ENCODE data around the gene TMEM271.

The TMEM271 gene, protein sequence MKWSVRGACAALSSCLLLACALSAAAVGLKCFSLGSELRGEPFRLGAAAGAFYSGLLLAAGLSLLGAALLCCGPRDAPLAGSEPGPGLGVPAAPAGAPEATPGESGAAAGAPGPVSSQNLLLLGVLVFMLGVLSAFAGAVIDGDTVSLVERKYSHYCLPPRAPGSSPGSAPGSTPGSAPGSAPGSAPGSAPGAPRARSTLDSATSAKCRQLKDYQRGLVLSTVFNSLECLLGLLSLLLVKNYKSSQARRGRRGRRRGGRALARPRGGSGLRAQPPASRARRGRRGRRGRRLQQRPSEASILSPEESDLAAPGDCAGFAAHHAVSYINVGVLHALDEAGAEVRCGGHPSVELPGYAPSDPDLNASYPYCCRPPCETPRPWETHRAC

DNA sequence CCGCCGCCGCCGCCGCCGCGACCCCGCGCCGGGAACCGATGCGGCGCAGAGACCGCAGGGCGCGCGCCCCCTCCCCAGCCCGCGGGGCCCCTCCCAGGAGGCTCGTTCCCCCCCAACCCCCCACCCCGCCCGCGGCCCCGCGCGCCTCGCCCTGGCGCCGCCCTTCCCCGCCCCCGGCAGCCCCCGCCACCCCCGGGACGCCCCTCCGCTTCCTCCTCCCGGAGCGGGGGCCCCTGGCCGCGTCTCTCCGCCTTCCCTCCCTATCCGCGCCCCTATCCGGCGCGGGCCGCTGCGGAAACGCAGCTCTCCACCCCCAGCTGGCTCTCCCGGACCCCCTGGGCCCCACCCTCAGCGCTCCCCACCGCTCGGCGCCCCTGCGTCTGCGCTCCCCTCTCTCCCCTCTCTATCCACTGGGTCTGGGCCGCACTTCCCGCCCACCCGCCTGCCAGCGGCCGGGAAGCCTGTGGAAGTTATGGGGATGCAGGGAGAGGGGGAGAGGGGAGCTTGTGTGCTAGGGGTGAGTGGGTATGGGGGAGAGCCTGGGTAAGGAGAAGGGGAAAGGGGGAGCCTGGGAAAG lies at the start of gene TMEM271:
Gene TMEM271 (minus strand): TSS at position 51 of the 577 bp plus-strand sequence. CDS start 233 bp downstream, outside the sequence.
- DNase-seq (ENCODE audit: low spot score): no peak

DNA sequence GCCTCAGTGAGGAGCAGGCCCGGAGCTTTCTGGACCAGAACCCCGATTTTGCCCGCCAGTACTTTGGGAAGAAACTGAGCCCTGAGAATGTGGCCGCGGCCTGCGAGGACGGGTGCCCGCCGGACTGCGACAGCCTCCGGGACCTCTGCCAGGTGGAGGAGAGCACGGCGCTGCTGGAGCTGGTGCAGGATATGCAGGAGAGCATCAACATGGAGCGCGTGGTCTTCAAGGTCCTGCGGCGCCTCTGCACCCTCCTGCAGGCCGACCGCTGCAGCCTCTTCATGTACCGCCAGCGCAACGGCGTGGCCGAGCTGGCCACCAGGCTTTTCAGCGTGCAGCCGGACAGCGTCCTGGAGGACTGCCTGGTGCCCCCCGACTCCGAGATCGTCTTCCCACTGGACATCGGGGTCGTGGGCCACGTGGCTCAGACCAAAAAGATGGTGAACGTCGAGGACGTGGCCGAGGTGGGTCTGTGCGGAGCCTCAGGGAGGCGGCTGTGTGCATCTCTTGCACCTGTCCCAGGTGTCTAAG lies 49.6 kb upstream of the TMEM271 start:
- DNase-seq (ENCODE audit: low spot score): no peak

DNA sequence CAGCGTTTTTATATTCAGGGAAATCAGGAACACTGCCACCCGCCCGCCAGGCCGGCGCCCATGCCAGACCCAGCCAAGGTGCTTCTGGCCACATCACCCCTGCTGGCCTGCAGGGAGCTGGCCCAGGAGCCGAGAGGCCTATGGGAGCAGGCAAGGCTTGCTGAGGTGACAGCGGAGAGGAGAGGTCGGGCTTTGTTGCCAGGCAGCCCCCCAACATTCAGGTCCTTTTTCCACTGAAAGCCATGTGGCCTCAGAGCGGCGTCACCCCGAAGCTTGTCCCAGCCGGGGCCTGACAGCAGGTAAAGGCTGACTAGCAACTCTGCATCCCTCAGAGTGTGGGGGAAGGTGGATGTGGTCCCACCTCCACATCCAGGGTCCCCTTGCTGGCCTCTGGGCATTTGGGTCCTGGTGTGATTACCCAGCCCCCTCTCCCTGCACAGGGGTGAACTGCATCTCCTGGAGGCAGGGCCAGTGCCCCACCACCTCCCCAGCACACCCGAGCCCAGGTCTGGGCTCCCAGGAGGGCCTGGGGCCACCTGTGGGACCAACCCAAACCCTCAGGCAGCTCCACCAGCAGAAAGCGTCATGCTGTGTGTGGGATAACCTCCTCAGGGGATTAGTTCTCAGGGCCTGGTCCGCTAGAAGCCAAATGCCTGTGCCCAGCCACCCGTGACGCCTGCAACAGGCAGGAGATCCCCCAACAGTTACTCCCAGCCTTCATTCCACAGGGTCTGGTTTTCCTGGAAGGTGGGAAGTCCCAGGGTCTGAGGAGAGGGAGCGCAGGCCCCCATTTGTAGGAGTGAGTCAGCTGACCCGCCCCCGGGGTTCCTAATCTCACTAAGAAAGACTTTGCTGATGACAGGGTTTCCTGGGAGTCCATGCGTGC lies 48.9 kb upstream of the TMEM271 start, which contains the start of gene PDE6B:
Gene PDE6B (plus strand): TSS at position 869 of the 886 bp plus-strand sequence. CDS start 54 bp downstream, outside the sequence.
- DNase-seq (ENCODE audit: low spot score): no peak

DNA sequence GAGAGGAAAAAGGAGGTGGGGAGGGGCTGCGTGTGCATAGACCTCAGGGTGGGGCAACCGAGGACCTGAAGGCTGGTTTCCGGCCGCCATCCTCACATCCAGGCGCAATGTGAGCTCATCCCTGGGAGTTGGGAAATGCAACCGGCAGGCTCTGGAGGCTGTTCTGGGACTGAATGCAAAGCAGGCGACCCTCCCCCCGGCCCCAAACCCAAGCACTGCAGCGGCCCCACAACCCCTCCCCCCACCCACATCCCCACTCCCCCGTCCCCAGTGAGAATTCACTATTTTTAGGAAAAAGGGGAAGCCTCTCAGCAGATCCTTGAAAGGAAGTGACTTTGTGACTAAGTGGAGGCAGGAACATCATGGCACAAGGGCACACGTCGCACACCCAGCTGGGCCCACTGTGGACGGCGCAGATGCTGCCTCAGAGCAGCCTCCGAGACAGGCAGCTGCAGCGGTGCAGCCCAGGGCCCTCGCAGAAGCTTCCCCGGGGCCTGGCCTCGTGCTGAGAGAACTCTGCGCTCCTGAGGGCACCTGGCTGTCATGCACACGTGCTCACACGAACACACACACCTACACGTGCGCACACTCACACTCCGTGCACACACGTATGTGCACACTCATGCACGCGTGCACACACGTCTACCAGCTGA lies 47.9 kb upstream of the TMEM271 start:
- no peak for DNase-seq (ENCODE audit: low spot score)

DNA sequence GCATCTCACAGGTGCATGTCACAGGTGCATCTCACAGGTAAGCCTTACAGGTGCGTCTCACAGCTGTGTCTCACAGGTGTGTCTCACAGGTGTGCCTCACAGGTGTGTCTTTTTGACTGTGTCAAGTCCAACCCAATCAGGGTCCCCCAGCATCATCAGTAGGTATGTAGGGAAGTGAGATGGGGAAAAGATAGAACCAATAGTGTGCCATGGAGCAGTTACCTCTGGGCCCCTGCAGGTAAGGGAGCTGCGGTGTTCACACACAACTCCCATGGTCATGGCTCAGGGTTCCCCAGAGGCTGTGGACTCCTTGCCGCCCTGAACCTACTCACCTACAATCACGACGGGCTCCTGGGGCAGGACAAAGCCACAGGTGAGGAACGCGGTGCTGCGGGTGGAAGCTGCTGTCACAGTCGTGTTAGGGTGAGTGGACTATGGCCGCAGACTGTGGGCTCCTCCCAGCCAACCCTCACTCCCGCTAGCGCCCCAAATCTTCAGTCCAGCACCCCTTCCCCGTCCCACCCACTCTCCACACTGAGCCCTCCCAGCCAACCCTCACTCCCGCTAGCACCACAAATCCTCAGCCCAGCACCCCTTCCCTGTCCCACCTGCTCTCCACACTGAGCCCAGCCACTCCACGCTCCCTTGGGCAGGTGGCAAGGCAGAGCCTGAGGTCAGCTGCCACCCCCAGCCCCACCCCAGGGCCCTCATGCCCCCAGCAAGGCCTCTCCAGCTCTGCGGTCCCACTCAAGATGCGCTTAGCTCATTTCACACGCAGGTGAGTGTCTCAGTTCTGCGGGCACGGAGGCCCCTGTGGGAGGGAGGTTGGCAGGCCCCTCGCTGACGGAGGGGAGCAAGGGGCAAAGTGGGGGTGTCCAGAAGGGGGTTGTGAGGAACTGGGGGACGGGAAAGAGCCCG lies 47.2 kb upstream of the TMEM271 start:
- DNase-seq (ENCODE audit: low spot score): no peak

DNA sequence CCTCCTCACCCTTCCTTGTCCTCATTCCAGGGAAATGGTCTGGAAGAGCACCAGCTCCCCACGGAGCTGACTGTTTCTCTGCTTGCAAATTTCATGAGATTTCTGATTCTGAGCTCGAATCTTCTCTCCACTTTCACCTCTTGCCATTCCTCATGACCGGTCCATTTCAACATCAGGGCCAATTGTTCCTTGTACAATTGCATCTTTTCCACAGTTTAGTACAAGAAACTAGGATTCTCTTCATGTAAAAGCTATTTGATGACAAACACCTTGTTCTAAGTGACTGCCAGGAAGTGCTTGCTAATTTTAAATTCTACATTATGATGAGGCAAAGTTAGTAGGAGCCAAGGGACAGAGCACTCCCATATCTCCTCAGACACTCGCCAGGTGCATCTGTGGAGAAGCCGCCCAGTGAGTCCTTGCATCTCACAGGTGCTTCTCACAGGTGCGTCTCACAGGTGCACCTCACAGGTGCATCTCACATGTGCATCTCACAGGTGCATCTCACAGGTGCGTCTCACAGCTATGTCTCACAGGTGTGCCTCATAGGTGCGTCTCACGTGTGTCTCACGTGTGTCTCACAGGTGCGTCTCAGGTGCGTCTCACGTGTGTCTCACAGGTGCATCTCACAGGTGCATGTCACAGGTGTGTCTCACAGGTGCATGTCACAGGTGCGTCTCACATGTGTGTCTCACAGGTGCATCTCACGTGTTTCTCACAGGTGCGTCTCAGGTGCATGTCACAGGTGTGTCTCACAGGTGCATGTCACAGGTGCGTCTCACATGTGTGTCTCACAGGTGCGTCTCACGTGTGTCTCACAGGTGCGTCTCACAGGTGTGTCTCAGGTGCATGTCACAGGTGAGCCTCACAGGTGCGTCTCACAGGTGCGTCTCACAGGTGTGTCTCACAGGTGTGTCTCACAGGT lies 46.2 kb upstream of the TMEM271 start:
- DNase-seq (ENCODE audit: low spot score): no peak

DNA sequence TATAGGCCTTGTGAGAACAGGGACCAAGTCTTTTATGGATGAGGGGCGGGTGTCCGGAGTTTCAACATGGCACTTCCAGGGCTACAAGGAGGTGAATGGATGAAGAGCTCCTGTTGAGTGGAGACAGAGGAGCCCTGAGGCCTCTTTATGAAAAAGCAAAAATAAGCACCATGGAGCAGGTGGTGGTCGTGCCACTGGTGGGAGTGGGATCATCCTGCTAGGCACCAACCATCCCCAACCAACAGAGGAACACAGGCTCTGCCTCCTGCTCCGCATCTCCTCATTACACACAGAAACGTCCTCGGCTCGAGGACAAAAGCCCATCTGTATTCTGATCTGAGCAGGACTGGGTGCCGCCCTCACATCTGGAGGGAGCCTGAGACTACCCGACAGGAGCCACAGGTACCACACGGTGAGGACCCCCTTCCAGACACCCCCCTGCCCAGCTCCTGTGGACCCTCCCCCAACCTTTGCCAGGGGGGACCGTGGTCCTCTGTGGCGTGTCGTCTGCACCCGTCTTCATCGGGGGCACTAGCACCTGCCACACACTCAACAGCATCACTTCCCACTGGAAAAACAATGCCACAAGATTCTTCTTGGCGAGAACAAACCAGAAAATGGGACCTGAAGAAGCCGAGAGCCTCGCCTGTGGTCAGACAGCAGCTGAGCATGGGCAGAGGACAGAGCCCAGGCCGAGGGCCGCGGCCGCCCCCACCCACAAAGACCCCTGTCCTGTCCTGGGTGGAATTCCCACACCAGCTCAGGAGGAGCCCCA lies 45.4 kb upstream of the TMEM271 start:
- DNase-seq (ENCODE audit: low spot score): no peak

DNA sequence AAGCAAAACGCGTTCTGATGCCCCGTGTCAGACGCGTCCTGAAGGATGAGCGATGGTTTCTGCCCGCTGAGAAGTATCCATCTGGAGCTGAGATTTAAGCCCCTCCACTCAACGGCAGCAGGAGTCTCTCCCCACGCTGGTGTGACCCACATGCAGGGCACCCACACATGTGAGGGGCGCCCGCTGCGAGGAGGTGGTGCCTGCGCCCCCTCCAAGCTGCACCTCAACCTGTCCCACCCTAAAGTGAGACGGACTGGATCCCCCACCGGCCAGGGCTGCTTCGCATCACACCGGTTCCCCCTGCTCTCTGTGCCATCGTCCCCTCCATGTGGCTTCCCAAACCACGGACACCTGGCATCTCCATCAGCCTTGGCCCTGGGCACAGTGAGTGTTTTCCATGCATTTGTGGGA lies 44.8 kb upstream of the TMEM271 start:
- no peak for DNase-seq (ENCODE audit: low spot score)

DNA sequence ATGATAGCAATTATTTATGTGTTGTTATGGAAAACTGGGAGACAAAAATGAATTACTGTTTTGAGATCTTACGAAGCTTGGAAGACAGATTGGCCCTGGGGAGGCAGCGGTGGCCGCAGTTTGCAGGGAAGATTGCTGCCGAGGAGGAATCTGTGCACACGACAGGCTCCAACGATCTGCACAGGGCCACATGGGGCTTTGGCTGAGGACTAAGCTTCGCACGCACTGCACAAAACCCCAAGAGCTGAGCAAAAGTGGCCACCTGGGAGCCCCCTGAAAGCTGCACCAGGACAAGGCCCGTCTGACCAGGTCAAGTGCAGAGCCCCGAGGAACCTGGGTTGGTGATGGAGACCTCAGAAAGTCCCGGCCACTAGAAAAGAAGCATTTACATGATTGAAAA lies 44.1 kb upstream of the TMEM271 start:
- DNase-seq (ENCODE audit: low spot score): no peak

DNA sequence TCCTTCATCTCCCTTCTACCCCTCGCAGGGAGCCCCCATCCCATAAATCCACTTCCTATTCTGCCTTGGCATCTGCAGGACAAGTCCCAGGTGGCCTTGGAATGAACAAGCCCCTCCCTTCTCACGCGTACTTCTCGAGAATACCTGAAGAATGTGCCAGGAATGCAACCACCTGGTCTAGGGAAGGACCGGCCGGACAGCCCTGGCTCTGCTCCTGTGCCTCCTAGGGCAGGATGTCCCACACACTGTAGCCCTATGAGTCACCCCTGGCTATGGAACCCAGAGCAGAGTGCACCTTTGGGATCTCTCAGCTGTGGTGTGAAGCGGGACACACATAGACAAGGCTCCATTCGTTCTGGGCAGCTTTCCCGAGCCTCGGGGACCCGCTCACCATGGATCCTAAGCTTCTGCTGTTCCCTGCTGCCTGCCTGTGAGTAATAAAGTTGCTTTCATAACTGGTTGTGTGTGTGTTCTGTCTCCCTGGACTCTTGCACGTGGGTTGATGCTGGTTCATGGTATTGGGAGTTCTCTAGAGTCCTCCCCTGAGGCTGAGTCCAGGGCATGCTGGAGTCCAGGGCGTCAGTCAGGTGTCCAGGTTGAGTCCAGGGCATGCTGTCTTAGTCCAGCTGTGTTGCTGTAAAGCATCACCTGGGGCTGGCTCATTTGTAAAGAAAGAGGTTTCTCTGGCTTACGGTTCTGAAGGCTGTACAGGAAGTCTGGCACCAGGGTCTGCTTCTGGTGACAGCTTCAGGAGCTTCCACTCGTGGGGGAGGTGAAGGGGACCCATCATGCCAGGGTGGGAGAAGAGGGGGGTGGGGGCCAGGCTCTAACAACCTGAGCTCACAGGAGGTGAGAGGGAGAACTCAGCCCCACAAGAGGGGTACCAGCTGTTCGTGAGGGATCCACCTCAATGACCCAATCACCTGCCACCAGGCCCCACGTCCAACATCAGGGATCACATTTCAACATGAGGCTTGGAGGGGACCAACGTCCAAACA lies 41.8 kb upstream of the TMEM271 start:
- peak; percentile 41 for DNase-seq (ENCODE audit: low spot score)

DNA sequence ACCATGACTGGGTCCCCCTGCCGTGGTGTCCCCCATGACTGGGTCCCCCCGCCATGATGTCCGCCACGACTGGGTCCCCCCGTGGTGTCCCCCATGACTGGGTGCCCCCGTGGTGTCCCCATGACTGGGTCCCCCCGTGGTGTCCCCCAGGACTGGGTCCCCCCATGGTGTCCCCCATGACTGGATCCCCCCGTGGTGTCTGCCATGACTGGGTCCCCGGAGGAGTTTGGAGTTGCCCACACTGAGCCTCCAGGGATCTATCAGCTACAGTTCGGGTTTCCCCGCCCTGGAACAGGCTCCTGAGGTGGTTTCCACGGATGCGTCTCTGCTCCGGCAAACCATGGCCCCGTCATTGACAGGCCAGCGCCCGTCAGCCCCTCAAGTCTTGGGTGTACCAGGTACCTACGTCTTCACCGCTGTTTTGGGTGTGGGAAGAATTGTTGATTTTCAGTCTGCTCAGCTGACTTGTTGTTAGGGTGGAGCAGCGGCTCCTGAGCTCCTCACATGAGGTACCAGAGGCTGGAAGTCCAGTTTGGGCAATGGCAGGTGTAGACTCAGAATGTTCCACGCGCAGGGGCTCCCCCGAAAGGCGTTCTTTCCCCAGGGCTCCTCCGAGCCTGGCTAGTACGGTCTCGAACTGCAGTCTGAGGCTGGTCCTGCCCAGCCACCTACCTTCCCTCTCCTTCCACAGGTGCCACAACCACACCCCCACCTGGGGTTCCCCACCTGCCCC lies 41.0 kb upstream of the TMEM271 start:
- no peak for DNase-seq (ENCODE audit: low spot score)

DNA sequence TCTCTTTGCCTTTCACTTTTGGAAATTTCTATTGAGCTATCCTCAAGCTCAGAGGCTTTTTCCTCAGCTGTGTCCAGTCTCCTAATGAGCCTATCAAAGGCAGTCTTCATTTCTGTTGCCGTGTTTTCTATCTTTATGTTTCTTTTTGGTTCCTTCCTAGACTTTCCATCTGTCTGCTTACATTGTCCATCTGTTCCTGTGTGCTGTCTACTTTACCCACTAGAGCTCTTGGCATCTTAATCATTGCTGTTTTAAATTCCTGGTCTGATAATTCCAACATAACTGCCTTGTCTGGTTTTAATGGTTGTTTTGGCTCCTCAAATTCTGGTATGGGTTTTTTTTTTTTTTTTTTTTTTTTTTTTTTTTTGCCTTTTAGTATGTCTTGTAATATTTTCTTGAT lies 40.0 kb upstream of the TMEM271 start:
- DNase-seq (ENCODE audit: low spot score): no peak

DNA sequence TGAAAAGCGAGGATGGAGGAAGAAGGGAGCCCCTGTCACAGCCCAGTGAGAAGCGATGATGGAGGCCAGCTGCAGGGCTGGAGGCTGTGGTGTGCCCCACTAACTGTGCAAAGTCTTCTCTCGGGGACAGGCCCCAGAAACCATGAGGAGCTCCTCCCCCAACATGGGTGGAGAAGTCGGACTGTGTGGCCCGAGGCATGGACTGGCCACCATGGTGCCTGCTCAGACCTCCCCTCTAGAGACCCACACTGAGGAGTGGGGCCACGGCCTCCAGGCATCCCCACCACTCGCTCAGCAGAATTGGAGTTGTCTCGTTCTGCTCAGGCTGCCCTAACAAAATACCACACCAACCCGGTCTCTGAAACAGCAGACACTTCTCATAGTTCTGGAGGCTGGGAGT lies 37.0 kb upstream of the TMEM271 start:
- DNase-seq (ENCODE audit: low spot score): no peak

DNA sequence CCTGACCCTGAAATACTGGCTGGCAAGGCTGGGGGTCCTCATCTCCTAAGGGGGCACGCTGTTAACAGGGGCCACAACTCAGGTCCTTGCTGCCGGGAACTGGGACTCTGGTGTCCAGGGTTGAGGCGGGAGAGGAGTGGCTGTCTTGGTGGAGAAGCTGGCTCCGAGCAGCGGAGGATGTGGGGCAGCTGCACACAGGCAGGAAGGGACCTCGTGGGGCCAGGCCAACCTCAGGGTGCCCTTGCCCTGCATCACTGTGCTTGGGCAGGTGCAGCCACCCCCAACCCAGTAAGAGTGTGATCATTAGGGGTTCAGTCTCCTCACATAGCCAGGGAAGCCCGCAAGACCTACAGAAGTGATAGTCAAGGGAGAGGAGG lies 36.6 kb upstream of the TMEM271 start:
- DNase-seq (ENCODE audit: low spot score): no peak

DNA sequence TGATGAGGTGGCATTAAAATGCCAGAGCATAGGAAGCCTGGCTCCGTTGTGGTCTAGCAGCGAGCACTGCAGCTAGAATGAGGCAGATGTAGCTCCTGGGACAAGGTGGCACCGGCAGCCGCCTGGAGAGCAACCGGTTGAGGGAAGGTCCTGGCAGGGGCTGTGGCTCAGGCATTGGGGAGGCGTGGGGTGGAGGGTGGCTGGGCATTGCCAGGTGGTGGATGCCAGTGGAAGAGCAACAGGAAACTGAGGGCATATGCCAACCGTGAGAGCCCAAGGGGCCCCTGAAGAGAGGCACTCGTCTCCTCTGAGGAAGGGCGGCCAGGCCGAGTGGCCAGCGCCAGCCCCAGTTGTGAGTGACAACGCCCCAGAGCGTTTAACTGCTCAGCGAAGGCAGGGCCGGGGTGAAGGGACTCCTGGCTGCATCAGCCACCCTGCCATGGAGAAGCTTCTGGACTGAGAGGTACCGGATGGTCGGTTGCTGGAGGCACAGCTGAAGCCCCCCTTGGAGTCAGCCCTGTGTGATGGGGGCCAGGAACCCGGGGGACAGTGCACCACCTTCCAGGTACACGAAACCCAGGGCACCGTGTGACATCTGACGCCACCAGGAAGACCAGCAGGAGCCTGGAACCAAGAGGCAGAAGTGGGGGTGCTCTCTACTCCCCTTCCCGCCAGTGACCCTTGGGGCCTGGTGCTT lies 36.1 kb upstream of the TMEM271 start:
- no peak for DNase-seq (ENCODE audit: low spot score)

Measured in LoVo (cell line).